Activated T-helper 2 cell treated with anti-CD3 and anti-CD28 coated beads, Interferon-gamma antibody, Interleukin-2, Interleukin-4, amounts not matched to agents 10 μg/mL and 5 μg/mL and 100 μg/mL, durations not matched to agents 14 hours and 24 hours and 36 hours (primary cell): ENCODE measurements around the gene RDX. TPM values are rescaled to one million over a fixed set of nuclear protein-coding genes. Genes with fewer than 3 reads are reported as not detected.
"Not testable (repeated sequence)": the region's sequence is repeated elsewhere in the genome, so short reads cannot be mapped to it uniquely, and the experiment has no call there.

Experiments
- DNase-seq: peaks from one replicate; pipeline ENCODE4 v3.0.0; 2021; ENCODE audit warnings: low spot score
- H3K27ac Mint-ChIP-seq: one replicate; pipeline ENCODE4 v1.8.0; 2021; ENCODE audit warnings: mixed read lengths
- H3K27me3 Mint-ChIP-seq: one replicate; pipeline ENCODE4 v1.8.0; 2021; ENCODE audit warnings: low read depth, mixed read lengths
- H3K36me3 Mint-ChIP-seq: one replicate; pipeline ENCODE4 v1.8.0; 2021; ENCODE audit warnings: low read depth, mixed read lengths
- H3K4me1 Mint-ChIP-seq: one replicate; pipeline ENCODE4 v1.8.0; 2021; ENCODE audit warnings: low read depth, mixed read lengths
- H3K4me3 Mint-ChIP-seq: one replicate; pipeline ENCODE4 v1.8.0; 2021; ENCODE audit warnings: low read depth, mild to moderate bottlenecking, moderate library complexity, mixed read lengths
- H3K9me3 Mint-ChIP-seq: one replicate; pipeline ENCODE4 v1.8.0; 2021; ENCODE audit warnings: mixed read lengths
- intact Hi-C: fragments of 100-400 bp; cut with micrococcal nuclease; formaldehyde crosslinking; loops from one replicate; pipeline ENCODE4 v1.15.1; 2023
- total RNA-seq: library from RNA; stranded (reverse); gene quantifications from 2 replicates; pipeline ENCODE4 v1.2.3, GENCODE V29; 2022

RDX gene
- total RNA-seq, 1 donor from 2014 or later, result 64.8 TPM

DNA sequence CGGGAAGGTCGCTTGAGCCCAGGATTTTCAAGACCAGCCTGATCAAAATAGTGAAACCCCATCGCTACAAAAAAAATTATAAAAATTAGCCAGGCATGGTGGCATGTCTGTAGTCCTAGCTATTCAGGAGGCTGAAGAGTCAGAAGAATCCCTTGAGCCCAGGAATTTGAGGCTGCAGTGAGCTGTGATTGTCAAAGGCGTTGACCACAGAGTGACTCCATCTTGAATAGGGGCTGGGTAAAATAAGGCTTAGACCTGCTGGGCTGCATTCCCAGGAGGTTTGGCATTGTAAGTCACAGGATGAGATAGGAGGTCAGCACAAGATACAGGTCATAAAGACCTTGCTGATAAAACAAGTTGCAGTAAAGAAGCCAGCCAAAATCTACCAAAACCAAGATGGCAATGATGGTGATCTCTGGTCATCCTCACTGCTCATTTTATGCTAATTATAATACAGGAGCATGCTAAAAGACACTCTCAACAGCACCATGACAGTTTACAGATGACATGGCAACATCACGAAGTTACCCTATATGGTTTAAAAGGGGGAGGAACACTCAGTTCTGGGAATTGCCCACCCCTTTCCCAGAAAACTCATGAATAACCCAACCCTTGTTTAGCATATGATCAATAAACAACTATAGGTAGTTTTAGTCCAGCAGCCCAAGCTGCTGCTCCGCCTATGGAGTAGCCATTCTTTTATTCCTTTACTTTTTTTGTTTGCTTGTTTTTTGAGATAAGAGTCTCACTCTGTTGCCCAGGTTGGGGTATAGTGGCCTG, 2.8 kb upstream of the RDX start:
- Mint-ChIP-seq H3K27me3 (no peaks in the 10 kb centered on the region), H3K27ac (no peak overlapping the region), H3K9me3 (no peaks in the 10 kb centered on the region), H3K4me1 (peaks cover 24% of the 10 kb centered on the region), H3K36me3 (peaks cover 8% of the 10 kb centered on the region), H3K4me3 (no peak overlapping the region)
- intact Hi-C loops, result loop anchor here (10.0 kb wide), 1 partner anchor 94 kb away; no protein-coding TSS in a partner anchor
- DNase-seq, result no peak

- no peaks in the 10 kb centered on the region for H3K27me3 Mint-ChIP-seq
- H3K9me3 Mint-ChIP-seq, result no peaks in the 10 kb centered on the region
- H3K4me1 Mint-ChIP-seq, result peaks cover 32% of the 10 kb centered on the region
- H3K27ac Mint-ChIP-seq, result no peak overlapping the region
- intact Hi-C loops, result loop anchor here (10.0 kb wide), 1 partner anchor 94 kb away; no protein-coding TSS in a partner anchor
- DNase-seq, result no peak
- H3K4me3 Mint-ChIP-seq, result no peak overlapping the region
- peaks cover 11% of the 10 kb centered on the region for H3K36me3 Mint-ChIP-seq
Observed at GRCh38 chr11:110298301-110298765, 1.9 kb upstream of the RDX start.

GRCh38 chr11:110297726-110298300, 1.4 kb upstream of the RDX start:
- Mint-ChIP-seq H3K9me3 (no peaks in the 10 kb centered on the region), H3K4me1 (peaks cover 37% of the 10 kb centered on the region), H3K36me3 (peaks cover 11% of the 10 kb centered on the region), H3K27ac (no peak overlapping the region), H3K27me3 (no peaks in the 10 kb centered on the region), H3K4me3 (no peak overlapping the region)
- intact Hi-C loops, result loop anchor here (2.0 to 10.0 kb wide), 3 partner anchors 31 to 131 kb away; partner anchors contain the start of gene FDX1
- DNase-seq, result no peak

DNA sequence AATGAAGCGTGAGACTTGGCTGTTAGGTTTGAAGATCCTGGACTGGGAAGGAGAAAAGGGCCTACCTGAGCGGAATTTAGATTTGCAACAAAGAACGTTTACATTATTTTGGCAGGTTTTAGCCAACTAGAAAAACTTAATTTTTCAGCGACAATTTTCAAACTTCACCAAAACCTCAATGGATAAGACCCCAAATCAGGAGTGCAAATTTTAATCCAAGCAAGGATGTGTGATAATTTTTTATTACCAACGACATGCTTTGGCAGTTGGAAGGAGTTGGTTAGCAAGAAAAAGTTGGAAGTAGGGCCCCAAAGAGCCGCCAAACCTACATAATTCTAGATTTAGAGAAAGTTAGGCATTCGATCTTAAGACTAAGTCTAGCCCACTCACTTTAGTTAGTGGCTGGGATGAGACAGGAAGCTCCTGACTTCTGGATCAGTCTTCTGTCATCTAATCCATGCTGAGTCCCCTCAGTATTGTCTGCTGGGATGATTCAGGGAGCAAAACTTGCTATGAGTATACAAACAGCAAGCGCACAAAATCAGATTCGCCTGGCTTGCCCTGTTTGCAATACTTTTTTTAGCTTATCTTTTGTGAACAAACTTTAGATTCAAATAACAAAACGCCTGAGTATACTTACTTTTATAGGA, 787 bp upstream of the RDX start:
- Mint-ChIP-seq H3K27me3 (no peaks in the 10 kb centered on the region), H3K4me3 (peak overlapping the region; percentile 57), H3K36me3 (peaks cover 12% of the 10 kb centered on the region), H3K27ac (no peak overlapping the region), H3K9me3 (no peaks in the 10 kb centered on the region), H3K4me1 (peaks cover 38% of the 10 kb centered on the region)
- no peak for DNase-seq
- intact Hi-C loops, result loop anchor here (2.0 to 10.0 kb wide), 3 partner anchors 32 to 132 kb away; partner anchors contain the start of gene FDX1

- H3K4me3 Mint-ChIP-seq, result peak overlapping the region; percentile 95
- H3K9me3 Mint-ChIP-seq, result no peaks in the 10 kb centered on the region
- H3K27ac Mint-ChIP-seq, result peak overlapping the region; percentile 63
- intact Hi-C loops, result loop anchor here (1.0 to 10.0 kb wide), 5 partner anchors 33 to 133 kb away; partner anchors contain the start of gene FDX1
- H3K36me3 Mint-ChIP-seq, result peaks cover 26% of the 10 kb centered on the region
- H3K27me3 Mint-ChIP-seq, result no peaks in the 10 kb centered on the region
- H3K4me1 Mint-ChIP-seq, result peaks cover 50% of the 10 kb centered on the region
- DNase-seq, result peak; percentile 43
Observed at GRCh38 chr11:110295531-110296225, 736 bp downstream of the RDX start.

- Mint-ChIP-seq H3K4me1 (peaks cover 50% of the 10 kb centered on the region), H3K4me3 (peak overlapping the region; percentile 95), H3K27ac (no peak overlapping the region), H3K36me3 (peaks cover 32% of the 10 kb centered on the region), H3K9me3 (no peaks in the 10 kb centered on the region), H3K27me3 (no peaks in the 10 kb centered on the region)
- no peak for DNase-seq
- intact Hi-C loops, result loop anchor here (10.0 kb wide), 1 partner anchor 90 kb away; no protein-coding TSS in a partner anchor
Observed at GRCh38 chr11:110295086-110295485, 1.3 kb downstream of the RDX start.

DNA sequence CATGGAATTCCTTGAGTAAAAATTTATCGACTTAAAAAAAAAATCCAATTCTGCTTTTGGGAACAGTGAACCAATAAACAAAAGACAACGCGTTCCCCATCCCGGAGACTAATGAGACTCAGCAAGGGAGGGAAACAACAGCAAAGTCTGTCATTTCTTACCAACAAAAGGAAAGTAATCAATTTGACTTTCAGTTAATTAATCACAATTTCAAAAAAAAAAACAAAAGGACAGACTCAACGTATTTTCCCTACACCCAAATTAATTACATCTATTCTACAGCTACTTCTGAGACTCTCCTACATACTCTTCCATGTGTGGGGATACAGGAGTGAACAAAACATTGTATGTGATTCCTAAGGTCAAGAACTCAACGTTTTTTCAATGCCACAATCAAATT, 1.9 kb downstream of the RDX start:
- intact Hi-C loops, result loop anchor here (10.0 kb wide), 1 partner anchor 90 kb away; no protein-coding TSS in a partner anchor
- Mint-ChIP-seq H3K4me1 (peaks cover 49% of the 10 kb centered on the region), H3K27ac (no peak overlapping the region), H3K27me3 (no peaks in the 10 kb centered on the region), H3K4me3 (peak overlapping the region; percentile 95), H3K36me3 (peaks cover 33% of the 10 kb centered on the region), H3K9me3 (no peaks in the 10 kb centered on the region)
- DNase-seq, result no peak

DNA sequence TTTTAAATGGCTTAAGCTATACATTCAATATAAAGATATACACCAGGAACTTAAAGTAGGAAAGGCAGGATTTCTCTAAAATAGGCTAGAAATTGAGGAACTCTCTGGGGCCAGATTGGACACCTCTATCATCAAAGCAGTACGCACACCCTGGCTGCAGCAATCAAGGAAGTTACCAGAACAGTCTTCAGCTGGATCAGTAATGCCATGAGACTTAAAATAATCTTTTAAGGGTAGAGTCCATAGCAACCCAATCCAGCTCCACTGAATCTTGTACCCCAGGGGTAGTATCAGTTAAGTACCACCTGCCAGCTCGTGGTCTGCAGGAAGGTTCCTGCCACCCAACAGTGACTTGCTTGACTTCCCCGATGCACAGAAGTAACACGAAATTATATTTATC, 3.0 kb downstream of the RDX start:
- peaks cover 50% of the 10 kb centered on the region for H3K4me1 Mint-ChIP-seq
- H3K27ac Mint-ChIP-seq, result no peak overlapping the region
- H3K27me3 Mint-ChIP-seq, result no peaks in the 10 kb centered on the region
- no peak for DNase-seq
- no peaks in the 10 kb centered on the region for H3K9me3 Mint-ChIP-seq
- intact Hi-C loops, result loop anchor here (10.0 kb wide), 1 partner anchor 89 kb away; no protein-coding TSS in a partner anchor
- peaks cover 37% of the 10 kb centered on the region for H3K36me3 Mint-ChIP-seq
- H3K4me3 Mint-ChIP-seq, result peak overlapping the region; percentile 95

DNA sequence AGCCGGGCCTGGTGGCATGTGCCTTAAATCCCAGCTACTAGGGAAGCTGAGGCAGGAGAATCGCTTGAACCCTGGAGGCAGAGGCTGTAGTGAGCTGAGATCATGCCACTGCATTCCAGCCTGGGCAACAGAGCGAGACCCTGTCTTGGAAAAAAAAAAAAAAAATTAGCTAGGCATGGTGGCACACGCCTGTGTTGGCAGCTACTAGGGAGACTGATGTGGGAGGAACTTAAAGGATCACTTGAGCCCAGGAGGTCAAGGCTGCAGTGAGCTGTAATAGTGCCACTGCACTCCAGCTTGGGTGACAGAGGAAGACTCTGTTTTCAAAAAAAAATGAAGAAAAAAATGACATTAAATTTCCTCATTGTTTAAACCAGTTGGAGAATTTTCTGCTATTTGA, 4.3 kb downstream of the RDX start:
- H3K4me1 Mint-ChIP-seq, result peaks cover 51% of the 10 kb centered on the region
- DNase-seq, H3K27me3 Mint-ChIP-seq, H3K27ac Mint-ChIP-seq, H3K4me3 Mint-ChIP-seq, H3K9me3 Mint-ChIP-seq: not testable (repeated sequence)
- peaks cover 41% of the 10 kb centered on the region for H3K36me3 Mint-ChIP-seq
- intact Hi-C loops, result loop anchor here (10.0 kb wide), 1 partner anchor 87 kb away; no protein-coding TSS in a partner anchor

DNA sequence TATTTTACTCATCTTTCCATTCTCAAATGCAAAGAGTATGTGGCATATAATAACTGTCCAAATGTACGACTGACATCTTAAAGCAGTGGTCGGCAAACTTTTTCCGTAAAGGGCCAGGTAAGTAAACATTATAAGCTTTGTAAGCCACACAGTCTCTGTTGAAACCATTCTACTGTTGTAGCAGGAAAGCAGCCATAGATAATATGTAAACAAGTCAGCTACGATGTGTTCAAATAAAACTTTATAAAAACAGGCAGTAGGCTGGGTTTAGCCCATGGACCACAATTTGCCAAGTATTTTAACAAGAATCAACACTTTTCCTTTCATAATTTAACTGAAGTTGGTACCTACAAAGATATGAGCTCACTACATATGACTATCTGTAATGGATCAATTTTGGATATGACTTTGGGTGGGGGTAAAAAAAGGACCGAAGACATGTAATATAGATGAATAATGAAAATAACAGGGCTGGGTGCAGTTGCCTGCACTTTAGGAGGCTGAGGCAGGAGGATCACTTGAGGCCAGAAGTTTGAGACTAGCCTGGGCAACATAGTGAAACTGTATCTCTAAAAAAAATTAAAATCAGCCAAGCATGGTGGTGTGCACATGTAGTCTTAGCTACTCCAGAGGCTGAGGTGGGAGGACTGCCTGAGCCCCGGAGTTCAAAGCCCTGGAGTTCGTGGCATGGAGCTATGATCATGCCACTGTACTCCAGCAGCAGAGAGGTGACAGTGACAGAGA, 5.7 kb downstream of the RDX start:
- no peaks in the 10 kb centered on the region for H3K9me3 Mint-ChIP-seq
- H3K27ac Mint-ChIP-seq, result no peak overlapping the region
- H3K4me1 Mint-ChIP-seq, result peaks cover 53% of the 10 kb centered on the region
- no peaks in the 10 kb centered on the region for H3K27me3 Mint-ChIP-seq
- no peak for DNase-seq
- peaks cover 46% of the 10 kb centered on the region for H3K36me3 Mint-ChIP-seq
- H3K4me3 Mint-ChIP-seq, result no peak overlapping the region
- intact Hi-C loops, result loop anchor here (10.0 kb wide), 1 partner anchor 86 kb away; no protein-coding TSS in a partner anchor

DNA sequence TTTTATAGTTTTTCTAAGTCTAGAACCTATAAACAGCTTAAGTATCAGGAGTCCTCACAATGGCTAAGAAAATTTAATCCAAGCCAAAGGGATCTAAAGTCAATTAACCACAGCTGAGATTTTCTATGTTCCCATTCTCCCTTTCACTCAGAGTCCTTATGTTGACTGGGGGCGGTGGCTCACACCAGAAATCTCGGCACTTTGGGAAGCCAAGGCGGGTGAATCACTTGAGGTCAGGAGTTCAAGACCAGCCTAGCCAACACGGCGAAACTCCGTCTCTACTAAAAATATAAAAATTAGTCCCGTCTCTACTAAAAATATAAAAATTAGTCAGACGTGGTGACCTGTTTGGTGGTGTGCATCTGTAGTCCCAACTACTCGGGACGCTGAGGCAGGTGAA, 6.9 kb downstream of the RDX start:
- H3K4me1 Mint-ChIP-seq, result peaks cover 50% of the 10 kb centered on the region

More for the DNA sequence above, 6.9 kb downstream of the RDX start:
- no peak for DNase-seq
- no peak overlapping the region for H3K4me3 Mint-ChIP-seq
- peaks cover 40% of the 10 kb centered on the region for H3K36me3 Mint-ChIP-seq
- no peaks in the 10 kb centered on the region for H3K27me3 Mint-ChIP-seq
- no peaks in the 10 kb centered on the region for H3K9me3 Mint-ChIP-seq
- no peak overlapping the region for H3K27ac Mint-ChIP-seq
- intact Hi-C loops, result no loop called here
